Neural cell (in vitro differentiated cells): ENCODE data around the gene ALDOA.

Experiments
- CTCF ChIP-seq: fragments of 450-650 bp; IDR thresholded peaks from 2 replicates; pipeline ENCODE4 v1.5.1; 2014; ENCODE audit warnings: antibody characterized with exemption, mild to moderate bottlenecking, moderate library complexity; ENCODE audit not compliant: poor library complexity, severe bottlenecking
- EP300 ChIP-seq: fragments of 450-650 bp; conservative IDR thresholded peaks from 2 replicates; pipeline ENCODE4 v1.6.1; 2014; ENCODE audit warnings: antibody characterized with exemption, mild to moderate bottlenecking, moderate library complexity; ENCODE audit not compliant: poor library complexity, severe bottlenecking

DNA sequence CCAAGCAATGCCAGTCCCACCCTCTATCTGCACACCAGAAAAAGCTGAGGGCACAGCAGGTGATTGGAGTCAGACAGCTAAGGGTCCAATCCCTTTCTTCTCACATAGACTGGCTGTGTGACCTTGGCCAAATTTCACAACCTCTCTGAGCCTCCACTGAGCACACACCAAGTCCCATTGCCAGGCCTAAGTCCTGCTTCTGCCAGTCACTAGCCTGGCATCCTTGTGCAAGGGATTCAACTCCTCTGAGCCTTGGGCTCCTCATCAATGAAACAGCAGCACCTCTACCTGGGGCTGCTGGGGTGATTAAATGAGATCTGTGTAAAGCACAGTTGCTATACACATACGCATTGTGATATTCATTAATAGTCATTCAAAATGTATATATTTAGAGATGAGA lies 19.0 kb upstream of the ALDOA start:
- no peak for TF ChIP-seq CTCF
- no peak for TF ChIP-seq EP300
